Activated B cell treated with CpG ODN at 0.5 μM for 24 hours (primary cell): ENCODE data around the gene PNPLA7. TPM values are rescaled to one million over a fixed set of nuclear protein-coding genes. Genes with fewer than 3 reads are reported as not detected.
"Not testable (repeated sequence)": the region's sequence is repeated elsewhere in the genome, so short reads cannot be mapped to it uniquely, and the experiment has no call there.

Source experiments
- ATAC-seq: fragments of 200-7000 bp; cut with Tn5 transposase; one replicate; pipeline ENCODE4 v1.10.0; 2021; ENCODE audit warnings: low read depth, mild to moderate bottlenecking, moderate library complexity
- CTCF ChIA-PET: fragments of 350-600 bp; sonication (Branson Sonifier 250); formaldehyde crosslinking; loops from one replicate; lab custom pipeline; 2021; ENCODE audit warnings: antibody characterized with exemption; lab: Charles Lee
- POLR2A ChIA-PET: fragments of 350-600 bp; sonication (Branson Sonifier 250); formaldehyde crosslinking; loops from one replicate; lab custom pipeline; 2021; ENCODE audit warnings: antibody characterized with exemption; lab: Charles Lee
- DNase-seq: peaks from one replicate; pipeline ENCODE4 v3.0.0; 2022
- H3K27ac Mint-ChIP-seq: one replicate; pipeline ENCODE4 v1.8.0; 2020; ENCODE audit warnings: mixed read lengths
- H3K27me3 Mint-ChIP-seq: one replicate; pipeline ENCODE4 v1.8.0; 2021; ENCODE audit warnings: mixed read lengths
- H3K36me3 Mint-ChIP-seq: one replicate; pipeline ENCODE4 v1.8.0; 2021; ENCODE audit warnings: low read depth, mixed read lengths
- H3K4me1 Mint-ChIP-seq: one replicate; pipeline ENCODE4 v1.8.0; 2021; ENCODE audit warnings: mixed read lengths
- H3K4me3 Mint-ChIP-seq: one replicate; pipeline ENCODE4 v1.8.0; 2020; ENCODE audit warnings: mild to moderate bottlenecking, mixed read lengths
- H3K9me3 Mint-ChIP-seq: one replicate; pipeline ENCODE4 v1.8.0; 2020; ENCODE audit warnings: mixed read lengths
- CTCF ChIP-seq: fragments of 200-600 bp; IDR thresholded peaks from one replicate; pipeline ENCODE4 v1.8.0; 2022; ENCODE audit warnings: antibody characterized with exemption, mild to moderate bottlenecking
- intact Hi-C: fragments of 100-400 bp; cut with micrococcal nuclease; formaldehyde crosslinking; loops from one replicate; pipeline ENCODE4 v1.15.1; 2024
- total RNA-seq: library from RNA; stranded (reverse); gene quantifications from 2 replicates; pipeline ENCODE4 v1.2.3, GENCODE V29; 2022

The PNPLA7 gene
- total RNA-seq, 1 donor from 2014 or later, result 5.5 TPM

- intact Hi-C loops, result no loop called here
- POLR2A ChIA-PET, result no interaction called here
- H3K27ac Mint-ChIP-seq, result no peak overlapping the region
- TF ChIP-seq CTCF, result no peak
- ATAC-seq (no peak), DNase-seq (no peak)
- H3K4me3 Mint-ChIP-seq, result no peak overlapping the region
- CTCF ChIA-PET, result no interaction called here
- peaks cover 1% of the 10 kb centered on the region for H3K36me3 Mint-ChIP-seq
- peaks cover 2% of the 10 kb centered on the region for H3K4me1 Mint-ChIP-seq
- no peaks in the 10 kb centered on the region for H3K9me3 Mint-ChIP-seq
- H3K27me3 Mint-ChIP-seq, result no peaks in the 10 kb centered on the region
These were observed 35.4 kb downstream of the PNPLA7 start for GRCh38 chr9:137514691-137515337.

GRCh38 chr9:137513801-137514570 lies 36.2 kb downstream of the PNPLA7 start:
- DNase-seq, intact Hi-C loops, CTCF ChIA-PET, H3K4me1 Mint-ChIP-seq, H3K36me3 Mint-ChIP-seq, POLR2A ChIA-PET, H3K4me3 Mint-ChIP-seq, H3K9me3 Mint-ChIP-seq, H3K27me3 Mint-ChIP-seq, ATAC-seq, H3K27ac Mint-ChIP-seq: not testable (repeated sequence)

GRCh38 chr9:137513136-137513535 lies 37.1 kb downstream of the PNPLA7 start:
- H3K4me3 Mint-ChIP-seq, intact Hi-C loops, H3K27me3 Mint-ChIP-seq, H3K4me1 Mint-ChIP-seq, H3K9me3 Mint-ChIP-seq, H3K36me3 Mint-ChIP-seq, DNase-seq, H3K27ac Mint-ChIP-seq, CTCF ChIA-PET, ATAC-seq, POLR2A ChIA-PET: not testable (repeated sequence)

- Mint-ChIP-seq H3K9me3 (no peaks in the 10 kb centered on the region), H3K27me3 (no peaks in the 10 kb centered on the region), H3K4me1 (peaks cover 2% of the 10 kb centered on the region), H3K4me3 (no peak overlapping the region), H3K36me3 (peaks cover 8% of the 10 kb centered on the region), H3K27ac (no peak overlapping the region)
- intact Hi-C loops, result no loop called here
- DNase-seq (no peak), ATAC-seq (no peak)
- ChIA-PET POLR2A (no interaction called here), CTCF (no interaction called here)
- no peak for TF ChIP-seq CTCF
These were observed 38.3 kb downstream of the PNPLA7 start for GRCh38 chr9:137511758-137512463.

- H3K36me3 Mint-ChIP-seq, CTCF ChIA-PET, DNase-seq, H3K4me1 Mint-ChIP-seq, H3K4me3 Mint-ChIP-seq, H3K9me3 Mint-ChIP-seq, H3K27ac Mint-ChIP-seq, POLR2A ChIA-PET, ATAC-seq, intact Hi-C loops, H3K27me3 Mint-ChIP-seq: not testable (repeated sequence)
These were observed 39.1 kb downstream of the PNPLA7 start for GRCh38 chr9:137511126-137511525.

- H3K27me3 Mint-ChIP-seq, result no peaks in the 10 kb centered on the region
- no peak overlapping the region for H3K27ac Mint-ChIP-seq
- H3K4me3 Mint-ChIP-seq, result no peak overlapping the region
- ATAC-seq, result no peak
- peaks cover 2% of the 10 kb centered on the region for H3K4me1 Mint-ChIP-seq
- H3K36me3 Mint-ChIP-seq, result peaks cover 8% of the 10 kb centered on the region
- ChIA-PET POLR2A (interaction anchor here (0.5 kb wide), 1 partner anchor 30 kb away, joined by 3 read pairs; no protein-coding TSS in a partner anchor), CTCF (no interaction called here)
- no peak for DNase-seq
- no peak for TF ChIP-seq CTCF
- H3K9me3 Mint-ChIP-seq, result no peaks in the 10 kb centered on the region
- intact Hi-C loops, result no loop called here
These were observed 41.0 kb downstream of the PNPLA7 start for GRCh38 chr9:137509198-137509597.
